ENCODE measurements around the gene CLDN16.

DNA sequence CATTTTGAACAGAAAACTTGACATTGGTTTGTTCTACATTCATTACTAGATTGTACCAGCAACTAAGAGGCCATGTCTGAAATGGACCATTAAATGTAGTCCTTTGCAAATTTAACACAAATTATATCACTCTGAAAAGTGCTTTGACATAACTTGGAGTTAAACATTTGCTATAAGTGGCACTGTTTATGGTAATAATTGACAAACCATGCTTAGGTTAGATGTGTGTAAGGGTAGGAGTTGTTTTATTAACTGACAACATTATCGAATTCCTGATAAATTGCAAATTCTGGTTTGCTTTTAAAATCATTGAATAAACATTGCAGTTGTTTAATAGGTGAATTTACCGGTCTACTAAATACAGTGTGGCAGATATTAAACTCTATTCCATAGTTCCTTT, 67.9 kb downstream of the CLDN16 start:
- TF ChIP-seq POLR2A (IDR thresholded peaks at IDR 0.05) (no peak), EP300 (IDR thresholded peaks at IDR 0.05) (no peak), CTCF (IDR thresholded peaks at IDR 0.05) (no peak)

Measured in ovary (tissue), 3 donors.